A204.1 (cell line): Measurements from ENCODE around the gene GNAS-AS1.

ENCODE experiments used
- FAIRE-seq: peaks from 2 replicates; lab custom pipeline; 2012; peaks lifted over from hg19 to GRCh38; lab: Jason Lieb, UNC

The GNAS-AS1 gene

GRCh38 chr20:58850693-58851174 is at the start of gene GNAS-AS1:
GNAS-AS1 (minus strand) TSS chr20:58850902.
- no peak for FAIRE-seq

- FAIRE-seq, result no peak
Observed at GRCh38 chr20:58900397-58900796, 49.7 kb upstream of the GNAS-AS1 start.

GRCh38 chr20:58899512-58899911 is 48.8 kb upstream of the GNAS-AS1 start:
- FAIRE-seq, result no peak

- no peak for FAIRE-seq
Observed at GRCh38 chr20:58898629-58899408, 48.1 kb upstream of the GNAS-AS1 start.

GRCh38 chr20:58897488-58897887 is 46.8 kb upstream of the GNAS-AS1 start:
- FAIRE-seq, result no peak

- no peak for FAIRE-seq
Observed at GRCh38 chr20:58896820-58897219, 46.1 kb upstream of the GNAS-AS1 start.

- FAIRE-seq, result no peak
Observed at GRCh38 chr20:58895448-58896180, 44.9 kb upstream of the GNAS-AS1 start.

GRCh38 chr20:58894652-58895447 is 44.1 kb upstream of the GNAS-AS1 start:
- no peak for FAIRE-seq

- no peak for FAIRE-seq
Observed at GRCh38 chr20:58893355-58894120, 42.8 kb upstream of the GNAS-AS1 start.

GRCh38 chr20:58892932-58893224 is 42.2 kb upstream of the GNAS-AS1 start:
- FAIRE-seq, result no peak

GRCh38 chr20:58892141-58892931 is 41.6 kb upstream of the GNAS-AS1 start:
- no peak for FAIRE-seq

- no peak for FAIRE-seq
Observed at GRCh38 chr20:58891718-58892140, 41.0 kb upstream of the GNAS-AS1 start.

- no peak for FAIRE-seq
Observed at GRCh38 chr20:58891086-58891717, 40.5 kb upstream of the GNAS-AS1 start.

GRCh38 chr20:58890518-58891085 is 39.9 kb upstream of the GNAS-AS1 start:
- FAIRE-seq, result no peak

GRCh38 chr20:58889798-58890517 is 39.3 kb upstream of the GNAS-AS1 start:
- FAIRE-seq, result no peak

- FAIRE-seq, result no peak
Observed at GRCh38 chr20:58889334-58889760, 38.6 kb upstream of the GNAS-AS1 start.

- no peak for FAIRE-seq
Observed at GRCh38 chr20:58888521-58889333, 38.0 kb upstream of the GNAS-AS1 start.

GRCh38 chr20:58888103-58888502 is 37.4 kb upstream of the GNAS-AS1 start:
- FAIRE-seq, result no peak

GRCh38 chr20:58886546-58886945 is 35.8 kb upstream of the GNAS-AS1 start:
- FAIRE-seq, result no peak
